ENCODE measurements around the gene DIP2C.

- TF ChIP-seq, protein P1, sequence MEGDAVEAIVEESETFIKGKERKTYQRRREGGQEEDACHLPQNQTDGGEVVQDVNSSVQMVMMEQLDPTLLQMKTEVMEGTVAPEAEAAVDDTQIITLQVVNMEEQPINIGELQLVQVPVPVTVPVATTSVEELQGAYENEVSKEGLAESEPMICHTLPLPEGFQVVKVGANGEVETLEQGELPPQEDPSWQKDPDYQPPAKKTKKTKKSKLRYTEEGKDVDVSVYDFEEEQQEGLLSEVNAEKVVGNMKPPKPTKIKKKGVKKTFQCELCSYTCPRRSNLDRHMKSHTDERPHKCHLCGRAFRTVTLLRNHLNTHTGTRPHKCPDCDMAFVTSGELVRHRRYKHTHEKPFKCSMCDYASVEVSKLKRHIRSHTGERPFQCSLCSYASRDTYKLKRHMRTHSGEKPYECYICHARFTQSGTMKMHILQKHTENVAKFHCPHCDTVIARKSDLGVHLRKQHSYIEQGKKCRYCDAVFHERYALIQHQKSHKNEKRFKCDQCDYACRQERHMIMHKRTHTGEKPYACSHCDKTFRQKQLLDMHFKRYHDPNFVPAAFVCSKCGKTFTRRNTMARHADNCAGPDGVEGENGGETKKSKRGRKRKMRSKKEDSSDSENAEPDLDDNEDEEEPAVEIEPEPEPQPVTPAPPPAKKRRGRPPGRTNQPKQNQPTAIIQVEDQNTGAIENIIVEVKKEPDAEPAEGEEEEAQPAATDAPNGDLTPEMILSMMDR (IDR thresholded peaks at IDR 0.05) = no peak
- no peak for TF ChIP-seq POLR2A (IDR thresholded peaks at IDR 0.05)
These were observed 83.7 kb downstream of the DIP2C start for GRCh38 chr10:605632-606325.
